K562 (cell line): ENCODE measurements around the gene HDAC6.

Experiments used
- CTCF ChIP-seq, 3 experiments: IDR thresholded peaks in 2 of 3; conservative IDR thresholded peaks in 1 of 3; 2 replicates each; pipeline ENCODE4 v1.5.1; 2011 to 2012; ENCODE audit warnings: low read length in 3 of 3, mild to moderate bottlenecking in 3 of 3, control low read depth in 2 of 3, improper control_type of control experiment in 1 of 3, inconsistent platforms in 1 of 3, low read depth in 1 of 3, mixed read lengths in 1 of 3, moderate library complexity in 1 of 3; ENCODE audit not compliant: insufficient read depth in 2 of 3
- EGR1 ChIP-seq: fragments of 450-650 bp; conservative IDR thresholded peaks from 2 replicates; pipeline ENCODE4 v1.6.1; 2017; ENCODE audit warnings: mild to moderate bottlenecking
- EP300 ChIP-seq: IDR thresholded peaks from 2 replicates; pipeline ENCODE4 v1.6.1; 2012; ENCODE audit warnings: low read length, improper control_type of control experiment
- EZH2 ChIP-seq: IDR thresholded peaks from 2 replicates; pipeline ENCODE4 v1.6.1; 2012; ENCODE audit warnings: low read depth, mild to moderate bottlenecking, inconsistent platforms, low read length, borderline replicate concordance
- RFX5 ChIP-seq: IDR thresholded peaks from 2 replicates; pipeline ENCODE4 v1.6.1; 2011; ENCODE audit warnings: low read depth, mild to moderate bottlenecking, improper control_type of control experiment, low read length
- TFE3 ChIP-seq: fragments of 450-650 bp; formaldehyde crosslinking; IDR thresholded peaks from 2 replicates; pipeline ENCODE4 v1.4.0; 2020; ENCODE audit warnings: mild to moderate bottlenecking, mixed read lengths
- ZFP36 ChIP-seq: fragments of 150-350 bp; IDR thresholded peaks from 2 replicates; pipeline ENCODE4 v1.6.1; 2018; ENCODE audit warnings: low read length, low read depth; ENCODE audit not compliant: partially characterized antibody
- TF ChIP-seq, protein P1 (sequence below): fragments of 450-650 bp; IDR thresholded peaks from 2 replicates; pipeline ENCODE4 v1.6.1; 2017; ENCODE audit warnings: antibody characterized with exemption
- TF ChIP-seq, protein P2 (sequence below): fragments of 450-650 bp; formaldehyde crosslinking; IDR thresholded peaks from 2 replicates; pipeline ENCODE4 v1.4.0; 2022; ENCODE audit warnings: missing genetic modification characterization

DNA sequence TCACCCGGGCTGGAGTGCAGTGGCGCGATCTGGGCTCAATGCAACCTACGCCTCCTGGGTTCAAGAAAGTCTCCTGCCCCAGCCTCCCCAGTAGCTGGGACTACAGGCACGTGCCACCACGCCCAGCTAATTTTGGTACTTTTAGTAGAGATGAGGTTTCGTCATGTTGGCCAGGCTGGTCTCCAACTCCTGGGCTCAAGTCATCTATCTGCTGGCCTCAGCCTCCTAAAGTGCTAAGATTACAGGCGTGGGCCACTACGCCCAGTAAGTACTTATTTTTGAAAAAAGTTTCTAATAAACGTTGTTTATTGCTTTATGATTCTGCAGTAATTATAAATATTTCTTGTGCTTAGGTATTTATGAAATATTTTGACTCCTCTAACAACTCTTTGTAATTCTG lies 37.8 kb downstream of the HDAC6 start:
- TF ChIP-seq TFE3 (CRISPR knock-in tag) (no peak), EGR1 (no peak), CTCF (IDR thresholded peaks at IDR 0.05 in 2 of 3, conservative IDR thresholded peaks at IDR 0.05 in 1 of 3; ENCODE audit: insufficient read depth in 2 of 3, low read depth in 1 of 3, low read length in 3 of 3) (no peak), ZFP36 (no peak), EZH2 (no peak), EP300 (no peak), RFX5 (no peak)
- TF ChIP-seq, protein P1, sequence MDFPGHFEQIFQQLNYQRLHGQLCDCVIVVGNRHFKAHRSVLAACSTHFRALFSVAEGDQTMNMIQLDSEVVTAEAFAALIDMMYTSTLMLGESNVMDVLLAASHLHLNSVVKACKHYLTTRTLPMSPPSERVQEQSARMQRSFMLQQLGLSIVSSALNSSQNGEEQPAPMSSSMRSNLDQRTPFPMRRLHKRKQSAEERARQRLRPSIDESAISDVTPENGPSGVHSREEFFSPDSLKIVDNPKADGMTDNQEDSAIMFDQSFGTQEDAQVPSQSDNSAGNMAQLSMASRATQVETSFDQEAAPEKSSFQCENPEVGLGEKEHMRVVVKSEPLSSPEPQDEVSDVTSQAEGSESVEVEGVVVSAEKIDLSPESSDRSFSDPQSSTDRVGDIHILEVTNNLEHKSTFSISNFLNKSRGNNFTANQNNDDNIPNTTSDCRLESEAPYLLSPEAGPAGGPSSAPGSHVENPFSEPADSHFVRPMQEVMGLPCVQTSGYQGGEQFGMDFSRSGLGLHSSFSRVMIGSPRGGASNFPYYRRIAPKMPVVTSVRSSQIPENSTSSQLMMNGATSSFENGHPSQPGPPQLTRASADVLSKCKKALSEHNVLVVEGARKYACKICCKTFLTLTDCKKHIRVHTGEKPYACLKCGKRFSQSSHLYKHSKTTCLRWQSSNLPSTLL: no peak
- TF ChIP-seq, protein P2, sequence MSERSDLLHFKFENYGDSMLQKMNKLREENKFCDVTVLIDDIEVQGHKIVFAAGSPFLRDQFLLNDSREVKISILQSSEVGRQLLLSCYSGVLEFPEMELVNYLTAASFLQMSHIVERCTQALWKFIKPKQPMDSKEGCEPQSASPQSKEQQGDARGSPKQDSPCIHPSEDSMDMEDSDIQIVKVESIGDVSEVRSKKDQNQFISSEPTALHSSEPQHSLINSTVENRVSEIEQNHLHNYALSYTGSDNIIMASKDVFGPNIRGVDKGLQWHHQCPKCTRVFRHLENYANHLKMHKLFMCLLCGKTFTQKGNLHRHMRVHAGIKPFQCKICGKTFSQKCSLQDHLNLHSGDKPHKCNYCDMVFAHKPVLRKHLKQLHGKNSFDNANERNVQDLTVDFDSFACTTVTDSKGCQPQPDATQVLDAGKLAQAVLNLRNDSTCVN (CRISPR knock-in tag): no peak
